IPS-18a (cell line): ENCODE results near the gene ETNK1.
"Not testable (repeated sequence)": the region's sequence is repeated elsewhere in the genome, so short reads cannot be mapped to it uniquely, and the experiment has no call there.

ENCODE experiments used
- H3K27ac ChIP-seq: one replicate; pipeline ENCODE4 v1.5.1; 2013; ENCODE audit warnings: low read length
- H3K27me3 ChIP-seq: one replicate; pipeline ENCODE4 v1.6.1; 2013; ENCODE audit warnings: mild to moderate bottlenecking, low read length; ENCODE audit not compliant: control insufficient read depth, insufficient read depth
- H3K36me3 ChIP-seq: one replicate; pipeline ENCODE4 v1.6.1; 2013; ENCODE audit warnings: low read depth, low read length; ENCODE audit not compliant: control insufficient read depth
- H3K4me1 ChIP-seq: one replicate; pipeline ENCODE4 v1.6.1; 2013; ENCODE audit warnings: low read depth, low read length; ENCODE audit not compliant: control insufficient read depth
- H3K4me3 ChIP-seq: one replicate; pipeline ENCODE4 v1.5.1; 2013; ENCODE audit warnings: low read length
- H3K9ac ChIP-seq: one replicate; pipeline ENCODE4 v1.6.1; 2013; ENCODE audit warnings: mild to moderate bottlenecking, low read length, moderate library complexity
- H3K9me3 ChIP-seq: one replicate; pipeline ENCODE4 v1.6.1; 2013; ENCODE audit warnings: low read depth, low read length; ENCODE audit not compliant: control insufficient read depth

ETNK1 gene

GRCh38 chr12:22691319-22691718 lies 66.3 kb downstream of the ETNK1 start:
- H3K9ac ChIP-seq: no peak overlapping the region
- no peaks in the 10 kb centered on the region for H3K9me3 ChIP-seq
- no peaks in the 10 kb centered on the region for H3K4me1 ChIP-seq
- H3K27me3 ChIP-seq: no peaks in the 10 kb centered on the region
- H3K36me3 ChIP-seq: peaks cover 4% of the 10 kb centered on the region
- H3K27ac ChIP-seq: no peak overlapping the region
- no peak overlapping the region for H3K4me3 ChIP-seq

DNA sequence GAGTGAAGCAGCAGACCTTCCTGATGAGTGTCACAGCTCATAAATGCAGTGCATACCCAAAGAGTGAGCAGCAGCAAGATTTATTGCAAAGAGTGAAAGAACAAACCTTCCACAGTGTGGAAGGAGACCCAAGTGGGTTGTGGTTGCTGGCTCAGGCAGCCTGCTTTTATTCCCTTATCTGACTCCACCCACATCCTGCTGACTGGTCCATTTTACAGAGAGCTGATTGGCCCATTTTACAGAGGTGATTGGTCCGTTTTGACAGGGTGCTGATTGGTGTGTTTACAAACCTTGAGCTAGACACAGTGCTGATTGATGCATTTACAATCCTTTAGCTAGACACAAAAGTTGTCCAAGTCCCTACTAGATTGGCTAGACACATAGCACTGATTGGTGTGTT lies 67.5 kb downstream of the ETNK1 start:
- H3K9me3 ChIP-seq, H3K4me3 ChIP-seq, H3K36me3 ChIP-seq, H3K4me1 ChIP-seq, H3K27ac ChIP-seq, H3K9ac ChIP-seq, H3K27me3 ChIP-seq: not testable (repeated sequence)

GRCh38 chr12:22692964-22693555 lies 68.1 kb downstream of the ETNK1 start:
- Histone ChIP-seq H3K36me3 (no peaks in the 10 kb centered on the region), H3K27me3 (no peaks in the 10 kb centered on the region), H3K9me3 (no peaks in the 10 kb centered on the region), H3K4me1 (peaks cover 9% of the 10 kb centered on the region), H3K27ac (no peak overlapping the region), H3K4me3 (no peak overlapping the region), H3K9ac (no peak overlapping the region)

GRCh38 chr12:22698576-22698975 lies 73.6 kb downstream of the ETNK1 start:
- Histone ChIP-seq H3K9ac (no peak overlapping the region), H3K4me3 (no peak overlapping the region), H3K27ac (no peak overlapping the region)

GRCh38 chr12:22699705-22700104 lies 74.7 kb downstream of the ETNK1 start:
- H3K9ac ChIP-seq, H3K27ac ChIP-seq, H3K27me3 ChIP-seq, H3K9me3 ChIP-seq, H3K36me3 ChIP-seq: not testable (repeated sequence)
- H3K4me3 ChIP-seq: peak overlapping the region; percentile 13
- H3K4me1 ChIP-seq: peaks cover 15% of the 10 kb centered on the region

More at GRCh38 chr12:22698576-22698975, 73.6 kb downstream of the ETNK1 start:
- peaks cover 15% of the 10 kb centered on the region for H3K4me1 ChIP-seq
- no peaks in the 10 kb centered on the region for H3K36me3 ChIP-seq
- no peaks in the 10 kb centered on the region for H3K27me3 ChIP-seq
- H3K9me3 ChIP-seq: no peaks in the 10 kb centered on the region

GRCh38 chr12:22700106-22700505 lies 75.1 kb downstream of the ETNK1 start:
- H3K36me3 ChIP-seq: no peaks in the 10 kb centered on the region
- peak overlapping the region; percentile 13 for H3K4me3 ChIP-seq
- no peak overlapping the region for H3K27ac ChIP-seq
- H3K27me3 ChIP-seq: no peaks in the 10 kb centered on the region
- H3K4me1 ChIP-seq: peaks cover 15% of the 10 kb centered on the region
- H3K9ac ChIP-seq: no peak overlapping the region
- H3K9me3 ChIP-seq: no peaks in the 10 kb centered on the region

- not testable (repeated sequence) for H3K27ac ChIP-seq, H3K4me3 ChIP-seq, H3K9ac ChIP-seq, H3K9me3 ChIP-seq, H3K27me3 ChIP-seq, H3K36me3 ChIP-seq
- H3K4me1 ChIP-seq: peaks cover 15% of the 10 kb centered on the region
Observed at GRCh38 chr12:22701216-22701809, 76.3 kb downstream of the ETNK1 start.

- Histone ChIP-seq H3K36me3 (no peaks in the 10 kb centered on the region), H3K27ac (no peak overlapping the region), H3K9me3 (no peaks in the 10 kb centered on the region), H3K4me3 (no peak overlapping the region), H3K4me1 (peaks cover 10% of the 10 kb centered on the region), H3K27me3 (no peaks in the 10 kb centered on the region), H3K9ac (no peak overlapping the region)
Observed at GRCh38 chr12:22702690-22703089, 77.7 kb downstream of the ETNK1 start.

DNA sequence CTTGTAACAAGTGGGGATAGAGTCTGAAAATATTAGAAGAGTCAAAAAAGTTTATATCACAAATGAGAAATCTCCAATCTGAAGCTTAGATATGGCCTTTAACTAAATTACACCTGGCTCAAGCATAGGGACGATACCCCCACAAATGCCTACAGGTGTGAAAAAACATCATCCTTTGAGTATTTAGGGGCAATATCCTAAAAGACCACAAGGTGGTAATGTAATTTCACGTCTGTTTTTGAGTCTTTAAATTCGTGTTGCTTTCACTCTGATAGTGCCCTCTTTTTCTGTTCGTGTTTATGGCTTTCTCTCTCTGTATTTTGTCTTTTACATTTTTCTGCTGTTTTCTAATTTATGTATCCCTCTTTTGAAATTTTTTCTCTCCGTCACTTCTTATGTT lies 84.3 kb downstream of the ETNK1 start:
- Histone ChIP-seq H3K4me1 (no peaks in the 10 kb centered on the region), H3K9ac (no peak overlapping the region), H3K4me3 (no peak overlapping the region), H3K36me3 (no peaks in the 10 kb centered on the region), H3K27me3 (no peaks in the 10 kb centered on the region), H3K9me3 (no peaks in the 10 kb centered on the region), H3K27ac (no peak overlapping the region)

- Histone ChIP-seq H3K9ac (no peak overlapping the region), H3K27me3 (no peaks in the 10 kb centered on the region), H3K36me3 (no peaks in the 10 kb centered on the region), H3K9me3 (no peaks in the 10 kb centered on the region), H3K4me1 (no peaks in the 10 kb centered on the region), H3K27ac (no peak overlapping the region), H3K4me3 (no peak overlapping the region)
Observed at GRCh38 chr12:22712083-22712482, 87.1 kb downstream of the ETNK1 start.

- no peaks in the 10 kb centered on the region for H3K27me3 ChIP-seq
- no peaks in the 10 kb centered on the region for H3K4me1 ChIP-seq
- H3K9ac ChIP-seq: no peak overlapping the region
- no peak overlapping the region for H3K27ac ChIP-seq
- no peaks in the 10 kb centered on the region for H3K9me3 ChIP-seq
- H3K4me3 ChIP-seq: no peak overlapping the region
- no peaks in the 10 kb centered on the region for H3K36me3 ChIP-seq
Observed at GRCh38 chr12:22715254-22715653, 90.3 kb downstream of the ETNK1 start.

DNA sequence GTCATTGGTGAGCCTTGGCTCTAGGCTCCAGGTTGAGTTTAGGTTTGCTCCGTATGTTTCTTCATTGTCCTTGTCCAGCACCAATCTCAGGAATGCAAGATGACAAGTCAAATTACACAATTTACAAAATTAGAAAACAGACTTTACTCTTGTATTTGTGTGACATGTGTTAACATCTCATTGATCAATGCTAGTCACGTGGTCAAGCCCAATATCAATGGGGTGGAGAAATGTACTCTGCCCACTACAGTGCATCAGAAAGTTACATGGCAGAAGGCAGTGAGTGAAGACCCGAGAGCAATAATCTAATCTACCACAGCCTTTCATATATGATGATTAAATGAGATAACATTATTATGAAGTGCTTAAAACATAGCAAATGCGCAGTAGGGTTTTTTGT lies 94.8 kb downstream of the ETNK1 start:
- no peaks in the 10 kb centered on the region for H3K4me1 ChIP-seq
- H3K27me3 ChIP-seq: no peaks in the 10 kb centered on the region
- no peaks in the 10 kb centered on the region for H3K36me3 ChIP-seq
- H3K9me3 ChIP-seq: no peaks in the 10 kb centered on the region
- no peak overlapping the region for H3K27ac ChIP-seq
- no peak overlapping the region for H3K9ac ChIP-seq
- H3K4me3 ChIP-seq: no peak overlapping the region
